ENCODE measurements around the gene TMEM143.

Gene TMEM143

GRCh38 chr19:48354332-48354992 is 9.3 kb downstream of the TMEM143 start:
- no peaks in the 10 kb centered on the region for H3K36me3 ChIP-seq (ENCODE audit: control insufficient read depth, low read length)
- TF ChIP-seq CTCF (IDR thresholded peaks at IDR 0.05; ENCODE audit: low read depth, low read length, poor library complexity, severe bottlenecking) (no peak), EZH2phosphoT487 (IDR thresholded peaks at IDR 0.05; ENCODE audit: borderline replicate concordance, low read length) (no peak)
- H3K4me2 ChIP-seq (ENCODE audit: low read length): no peak overlapping the region
- no peaks in the 10 kb centered on the region for H3K9me3 ChIP-seq (ENCODE audit: control insufficient read depth, insufficient read depth, low read length)
- H3K4me1 ChIP-seq (ENCODE audit: control insufficient read depth, low read length): no peaks in the 10 kb centered on the region
- no peaks in the 10 kb centered on the region for H3F3A ChIP-seq (ENCODE audit: control insufficient read depth, insufficient read depth)
- no peaks in the 10 kb centered on the region for H3K9me2 ChIP-seq (replicated peaks; ENCODE audit: control insufficient read depth, low read length)
- H3K4me3 ChIP-seq (ENCODE audit: low read length): no peak overlapping the region
- no peaks in the 10 kb centered on the region for H4K20me1 ChIP-seq (ENCODE audit: control insufficient read depth, insufficient read depth, low read depth, low read length)
- no peak overlapping the region for H3K27ac ChIP-seq (ENCODE audit: low read depth, low read length)
- no peaks in the 10 kb centered on the region for H3K27me3 ChIP-seq (ENCODE audit: control insufficient read depth, low read length)
- no peaks in the 10 kb centered on the region for H3K79me2 ChIP-seq (ENCODE audit: control insufficient read depth, low read length)

- no peak overlapping the region for H3K4me2 ChIP-seq (ENCODE audit: low read length)
These were observed 10.1 kb downstream of the TMEM143 start for GRCh38 chr19:48353677-48354076.

GRCh38 chr19:48351341-48351752 is 12.4 kb downstream of the TMEM143 start:
- Histone ChIP-seq H3K9me3 (ENCODE audit: control insufficient read depth, insufficient read depth, low read length) (no peaks in the 10 kb centered on the region), H3K79me2 (ENCODE audit: control insufficient read depth, low read length) (no peaks in the 10 kb centered on the region), H3K27me3 (ENCODE audit: control insufficient read depth, low read length) (no peaks in the 10 kb centered on the region), H4K20me1 (ENCODE audit: control insufficient read depth, insufficient read depth, low read depth, low read length) (0 out of 2 replicates have a peak, but pooled peaks cover 4% of the 10 kb centered on the region), H3K36me3 (ENCODE audit: control insufficient read depth, low read length) (no peaks in the 10 kb centered on the region), H3F3A (ENCODE audit: control insufficient read depth, insufficient read depth) (no peaks in the 10 kb centered on the region), H3K27ac (ENCODE audit: low read depth, low read length) (no peak overlapping the region), H3K4me2 (ENCODE audit: low read length) (no peak overlapping the region), H3K9me2 (replicated peaks; ENCODE audit: control insufficient read depth, low read length) (no peaks in the 10 kb centered on the region), H3K4me1 (ENCODE audit: control insufficient read depth, low read length) (no peaks in the 10 kb centered on the region), H3K4me3 (ENCODE audit: low read length) (no peak overlapping the region)
- TF ChIP-seq EZH2phosphoT487 (IDR thresholded peaks at IDR 0.05; ENCODE audit: borderline replicate concordance, low read length): no peak
- TF ChIP-seq CTCF (IDR thresholded peaks at IDR 0.05; ENCODE audit: low read depth, low read length, poor library complexity, severe bottlenecking): peak; percentile 97

More at GRCh38 chr19:48353677-48354076, 10.1 kb downstream of the TMEM143 start:
- Histone ChIP-seq H3K36me3 (ENCODE audit: control insufficient read depth, low read length) (no peaks in the 10 kb centered on the region), H3K4me1 (ENCODE audit: control insufficient read depth, low read length) (no peaks in the 10 kb centered on the region), H3K27me3 (ENCODE audit: control insufficient read depth, low read length) (no peaks in the 10 kb centered on the region), H3K9me2 (replicated peaks; ENCODE audit: control insufficient read depth, low read length) (no peaks in the 10 kb centered on the region), H3F3A (ENCODE audit: control insufficient read depth, insufficient read depth) (no peaks in the 10 kb centered on the region), H3K4me3 (ENCODE audit: low read length) (no peak overlapping the region), H3K9me3 (ENCODE audit: control insufficient read depth, insufficient read depth, low read length) (no peaks in the 10 kb centered on the region), H3K27ac (ENCODE audit: low read depth, low read length) (no peak overlapping the region), H3K79me2 (ENCODE audit: control insufficient read depth, low read length) (no peaks in the 10 kb centered on the region), H4K20me1 (ENCODE audit: control insufficient read depth, insufficient read depth, low read depth, low read length) (no peaks in the 10 kb centered on the region)
- TF ChIP-seq EZH2phosphoT487 (IDR thresholded peaks at IDR 0.05; ENCODE audit: borderline replicate concordance, low read length) (no peak), CTCF (IDR thresholded peaks at IDR 0.05; ENCODE audit: low read depth, low read length, poor library complexity, severe bottlenecking) (no peak)
